GM12865 (cell line): ENCODE measurements around the gene SBNO2.
"Not testable (repeated sequence)": the region's sequence is repeated elsewhere in the genome, so short reads cannot be mapped to it uniquely, and the experiment has no call there.

ENCODE experiments used
- DNase-seq: peaks from one replicate; pipeline ENCODE4 v3.0.0; 2010; ENCODE audit warnings: low read depth
- H3K4me3 ChIP-seq: 2 replicates; pipeline ENCODE4 v1.5.1; 2011; ENCODE audit warnings: mild to moderate bottlenecking, low read depth, low read length, control low read depth
- TF ChIP-seq, protein P1 (sequence below): IDR thresholded peaks from 2 replicates; pipeline ENCODE4 v1.5.1; 2011; ENCODE audit warnings: low read length, control low read depth, low read depth, inconsistent platforms; ENCODE audit not compliant: insufficient read depth; ENCODE audit errors: missing control alignments

Gene SBNO2

DNA sequence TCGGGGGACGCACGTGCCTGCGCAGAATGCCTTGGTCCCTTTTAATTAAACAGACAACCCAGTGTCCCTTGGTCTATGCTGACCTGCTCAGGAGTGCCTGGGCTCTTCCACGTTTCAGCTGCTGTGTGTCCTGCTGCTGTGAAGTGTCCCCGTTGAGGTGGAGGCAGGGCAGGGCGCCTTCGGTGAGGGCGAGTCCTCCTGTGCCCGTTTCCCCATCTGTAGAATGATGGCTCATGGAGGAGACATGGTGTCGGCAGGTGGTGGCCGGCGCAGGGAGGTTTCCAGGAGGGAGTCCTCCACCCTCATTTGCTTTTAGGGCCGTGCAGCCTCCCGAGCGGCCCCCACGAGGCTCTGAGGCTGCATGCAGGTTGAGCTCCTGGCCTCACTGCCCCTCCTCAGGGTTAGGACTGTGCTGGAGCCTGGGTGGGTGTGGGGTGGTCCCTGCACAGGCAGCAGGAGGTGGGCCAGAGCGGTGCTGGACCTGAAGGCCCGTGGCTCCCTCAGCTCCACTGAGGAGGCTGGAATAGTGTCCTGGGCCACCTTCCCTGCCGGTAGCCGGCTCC is 40.3 kb upstream of the SBNO2 start:
- H3K4me3 ChIP-seq, result no peak overlapping the region; the same call in 1 of the 2 replicates
- TF ChIP-seq, protein P1, sequence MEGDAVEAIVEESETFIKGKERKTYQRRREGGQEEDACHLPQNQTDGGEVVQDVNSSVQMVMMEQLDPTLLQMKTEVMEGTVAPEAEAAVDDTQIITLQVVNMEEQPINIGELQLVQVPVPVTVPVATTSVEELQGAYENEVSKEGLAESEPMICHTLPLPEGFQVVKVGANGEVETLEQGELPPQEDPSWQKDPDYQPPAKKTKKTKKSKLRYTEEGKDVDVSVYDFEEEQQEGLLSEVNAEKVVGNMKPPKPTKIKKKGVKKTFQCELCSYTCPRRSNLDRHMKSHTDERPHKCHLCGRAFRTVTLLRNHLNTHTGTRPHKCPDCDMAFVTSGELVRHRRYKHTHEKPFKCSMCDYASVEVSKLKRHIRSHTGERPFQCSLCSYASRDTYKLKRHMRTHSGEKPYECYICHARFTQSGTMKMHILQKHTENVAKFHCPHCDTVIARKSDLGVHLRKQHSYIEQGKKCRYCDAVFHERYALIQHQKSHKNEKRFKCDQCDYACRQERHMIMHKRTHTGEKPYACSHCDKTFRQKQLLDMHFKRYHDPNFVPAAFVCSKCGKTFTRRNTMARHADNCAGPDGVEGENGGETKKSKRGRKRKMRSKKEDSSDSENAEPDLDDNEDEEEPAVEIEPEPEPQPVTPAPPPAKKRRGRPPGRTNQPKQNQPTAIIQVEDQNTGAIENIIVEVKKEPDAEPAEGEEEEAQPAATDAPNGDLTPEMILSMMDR, result no peak
- DNase-seq, result no peak

DNA sequence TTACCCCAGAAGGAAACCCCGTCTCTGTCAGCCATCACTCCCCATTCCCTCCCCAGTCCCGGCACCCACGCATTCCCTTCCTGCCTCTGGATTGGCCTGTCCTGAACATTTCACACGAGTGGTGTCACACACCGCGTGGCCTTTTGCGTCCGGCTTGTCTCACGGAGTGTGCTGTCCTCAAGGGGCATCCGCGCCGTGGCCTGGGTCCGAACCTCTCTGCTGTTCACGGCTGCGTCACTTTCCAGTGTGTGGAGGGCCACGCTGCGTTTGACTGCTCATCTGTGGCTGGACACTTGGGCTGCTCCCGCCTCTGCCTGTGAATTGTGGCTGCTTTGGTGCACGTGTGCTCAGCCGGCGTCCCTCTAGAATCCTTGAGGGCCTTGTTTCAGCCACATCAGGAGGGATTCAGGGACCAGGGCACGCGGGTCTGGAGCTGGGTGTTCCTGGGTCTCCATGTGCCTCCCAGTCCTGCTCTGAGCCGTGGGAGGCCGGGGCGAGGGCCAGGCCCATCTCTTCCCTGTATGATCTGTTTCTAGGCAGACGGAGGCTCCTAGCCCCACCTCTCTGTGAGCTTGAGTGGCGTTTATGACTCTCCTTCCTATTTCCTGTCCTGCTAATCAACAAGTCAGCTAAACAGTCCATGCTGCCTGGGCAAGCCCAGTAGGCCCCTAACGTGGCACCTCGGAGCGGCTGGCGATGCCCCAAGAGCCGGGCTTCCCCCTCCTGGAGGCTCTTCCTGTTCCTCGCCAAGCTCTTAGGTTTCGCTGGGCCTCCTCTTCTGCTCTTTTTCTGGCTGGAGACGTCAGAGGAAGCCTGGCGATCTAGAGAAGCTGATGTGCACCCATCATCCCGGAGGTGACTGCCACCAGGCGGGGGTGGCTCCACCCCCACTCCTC is 39.6 kb upstream of the SBNO2 start:
- peak; percentile 74 for DNase-seq
- H3K4me3 ChIP-seq, result peak overlapping the region; percentile 26
- TF ChIP-seq, protein P1, result no peak

DNA sequence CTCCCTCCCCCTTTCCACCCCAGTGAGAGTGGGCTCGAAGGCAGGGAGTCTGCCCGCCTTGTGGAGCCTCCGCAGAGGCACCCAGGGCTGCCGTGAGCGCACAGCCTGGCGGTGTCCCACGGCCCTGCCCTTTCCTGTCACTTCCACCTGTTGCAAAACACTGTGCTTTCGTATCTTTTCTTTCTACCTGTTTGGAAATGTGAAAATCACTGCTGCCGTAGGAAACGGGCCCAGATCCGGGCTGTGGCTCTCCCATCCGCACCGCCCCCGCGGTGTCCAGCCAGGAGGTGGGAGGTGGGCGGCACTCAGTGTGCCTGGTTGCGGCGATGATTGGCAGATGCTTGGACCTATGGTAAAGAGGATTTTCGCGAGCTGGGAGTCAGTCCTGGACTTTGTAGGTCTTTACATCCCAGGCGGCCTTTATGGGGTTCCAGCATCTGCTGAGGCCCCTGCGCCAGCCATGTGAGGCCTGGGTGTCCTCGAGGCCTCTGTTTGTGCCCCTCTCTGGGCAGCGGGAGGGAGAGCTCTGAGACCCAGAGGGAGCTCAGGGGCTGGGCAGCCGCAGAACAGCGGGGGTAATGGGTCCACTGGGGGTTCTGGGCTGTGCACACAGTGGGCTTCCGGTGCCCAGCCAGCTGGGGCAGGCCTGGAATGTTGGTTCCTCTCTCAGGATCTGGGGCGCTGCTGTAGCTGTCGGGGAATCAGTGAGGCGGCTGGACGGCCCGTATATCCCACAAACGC is 37.6 kb upstream of the SBNO2 start:
- no peak for DNase-seq
- H3K4me3 ChIP-seq, result no peak overlapping the region
- TF ChIP-seq, protein P1, result no peak

DNA sequence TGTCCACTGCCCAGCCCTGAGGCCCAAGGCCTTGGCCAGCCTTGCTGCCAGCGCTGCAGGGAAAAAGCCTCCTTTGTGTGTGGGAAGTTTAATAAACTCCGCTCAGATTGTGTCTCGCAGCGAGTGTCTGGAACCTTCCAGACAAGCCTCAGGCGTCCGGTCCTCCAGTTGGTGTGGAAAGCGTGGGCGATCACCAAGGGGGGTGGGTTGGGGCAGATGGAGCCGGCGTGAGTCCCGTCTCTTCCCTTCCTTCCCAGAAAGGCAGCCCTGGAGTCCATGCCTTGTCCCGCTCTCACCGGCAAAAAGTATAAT is 36.1 kb upstream of the SBNO2 start:
- DNase-seq, result no peak
- H3K4me3 ChIP-seq, result no peak overlapping the region
- TF ChIP-seq, protein P1, result no peak

DNA sequence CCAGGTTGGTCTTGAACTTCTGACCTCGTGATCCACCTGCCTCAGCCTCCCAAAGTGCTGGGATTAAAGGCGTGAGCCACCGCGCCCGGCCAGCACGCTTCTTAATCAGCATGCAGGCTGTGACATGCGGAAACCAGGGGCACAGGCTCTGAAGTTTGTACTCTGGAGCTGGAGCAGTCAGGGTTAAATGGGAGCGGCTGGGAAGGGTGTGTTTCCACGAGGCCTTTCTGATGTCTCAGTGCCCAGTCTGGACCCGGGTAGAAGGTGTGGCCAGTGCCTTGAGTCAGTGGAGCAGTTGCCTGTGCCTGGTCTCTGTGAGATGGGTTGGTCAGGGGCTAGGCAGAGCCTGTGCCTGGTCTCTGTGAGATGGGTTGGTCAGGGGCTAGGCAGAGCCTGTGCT is 34.8 kb upstream of the SBNO2 start:
- H3K4me3 ChIP-seq, DNase-seq: not testable (repeated sequence)

DNA sequence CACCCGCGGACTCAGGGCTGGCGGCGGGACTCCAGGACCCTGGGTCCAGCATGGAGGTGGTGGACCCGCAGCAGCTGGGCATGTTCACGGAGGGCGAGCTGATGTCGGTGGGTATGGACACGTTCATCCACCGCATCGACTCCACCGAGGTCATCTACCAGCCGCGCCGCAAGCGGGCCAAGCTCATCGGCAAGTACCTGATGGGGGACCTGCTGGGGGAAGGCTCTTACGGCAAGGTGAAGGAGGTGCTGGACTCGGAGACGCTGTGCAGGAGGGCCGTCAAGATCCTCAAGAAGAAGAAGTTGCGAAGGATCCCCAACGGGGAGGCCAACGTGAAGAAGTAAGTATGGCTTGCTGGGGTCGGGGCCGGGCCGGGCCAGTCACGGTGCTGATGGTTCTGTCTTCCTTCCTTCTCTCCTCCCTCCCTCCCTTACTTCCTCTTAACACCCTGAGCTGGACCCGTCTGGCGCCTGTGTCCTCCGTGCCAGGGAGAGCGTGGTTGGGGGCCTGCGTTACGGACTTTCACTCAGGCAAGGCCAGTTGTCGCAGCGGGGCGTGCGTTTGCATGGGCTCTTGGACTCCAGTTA is 32.9 kb upstream of the SBNO2 start:
- peak overlapping the region; percentile 67 for H3K4me3 ChIP-seq
- TF ChIP-seq, protein P1, result no peak
- DNase-seq, result peak; percentile 53
